AG09309 (cell line): ENCODE data around the gene PDE2A.

ENCODE experiments used
- DNase-seq: peaks from one replicate; pipeline ENCODE4 v3.0.0-alpha.2; 2010; ENCODE audit warnings: low read depth
- H3K4me3 ChIP-seq: 2 replicates; pipeline ENCODE4 v1.5.1; 2011; ENCODE audit warnings: mild to moderate bottlenecking, low read depth, low read length, moderate library complexity; ENCODE audit not compliant: control insufficient read depth
- TF ChIP-seq, protein P1 (sequence below): IDR thresholded peaks from 2 replicates; pipeline ENCODE4 v1.5.1; 2011; ENCODE audit warnings: mild to moderate bottlenecking, low read depth, low read length, inconsistent platforms; ENCODE audit not compliant: insufficient read depth, control insufficient read depth; ENCODE audit errors: missing control alignments

PDE2A gene

DNA sequence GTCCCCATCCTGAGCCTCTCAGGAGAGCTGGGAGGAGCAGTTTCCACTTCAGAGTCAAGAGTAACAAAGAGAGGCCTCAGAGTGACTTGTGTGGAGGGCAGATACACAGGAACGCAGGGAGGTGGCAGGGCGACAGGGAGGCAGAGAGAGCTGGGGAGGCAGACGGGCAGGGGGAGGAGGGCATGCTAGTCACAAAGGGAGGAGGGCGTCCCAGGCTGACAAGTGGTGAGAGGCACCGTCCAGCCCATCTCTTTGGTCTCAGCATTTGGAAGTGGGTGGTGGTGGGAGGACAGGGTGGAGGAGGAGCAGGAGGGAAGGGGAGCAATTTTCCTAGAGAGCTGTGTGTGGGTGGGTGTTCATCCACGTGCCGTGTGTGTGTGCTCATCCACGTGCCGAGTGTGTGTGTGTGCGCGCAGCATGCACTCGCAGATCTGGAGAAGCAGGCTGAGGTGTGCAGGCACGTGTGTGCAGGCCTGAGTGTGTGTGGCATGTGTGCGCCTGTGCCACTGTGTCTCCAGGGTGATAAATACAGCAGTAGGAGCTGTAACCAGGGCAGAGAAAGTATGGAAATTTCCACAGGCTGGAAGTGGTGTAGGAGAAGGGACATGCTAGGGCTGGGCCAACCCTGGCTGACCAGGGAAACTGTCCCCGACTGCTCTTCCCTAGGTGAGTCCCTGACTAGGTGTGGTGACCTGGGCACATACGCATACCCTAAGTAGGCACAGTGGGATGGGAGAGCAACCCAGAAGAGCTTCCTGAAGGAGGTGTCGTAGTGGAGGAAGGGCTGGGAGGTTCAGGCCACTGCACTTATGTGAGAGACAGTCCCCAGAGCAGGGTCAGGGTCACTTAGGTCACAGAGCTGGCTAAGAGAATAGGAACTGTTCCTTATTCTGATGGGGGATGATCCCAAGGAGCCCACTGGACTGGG, 7.3 kb upstream of the PDE2A start:
- no peak overlapping the region for H3K4me3 ChIP-seq

DNA sequence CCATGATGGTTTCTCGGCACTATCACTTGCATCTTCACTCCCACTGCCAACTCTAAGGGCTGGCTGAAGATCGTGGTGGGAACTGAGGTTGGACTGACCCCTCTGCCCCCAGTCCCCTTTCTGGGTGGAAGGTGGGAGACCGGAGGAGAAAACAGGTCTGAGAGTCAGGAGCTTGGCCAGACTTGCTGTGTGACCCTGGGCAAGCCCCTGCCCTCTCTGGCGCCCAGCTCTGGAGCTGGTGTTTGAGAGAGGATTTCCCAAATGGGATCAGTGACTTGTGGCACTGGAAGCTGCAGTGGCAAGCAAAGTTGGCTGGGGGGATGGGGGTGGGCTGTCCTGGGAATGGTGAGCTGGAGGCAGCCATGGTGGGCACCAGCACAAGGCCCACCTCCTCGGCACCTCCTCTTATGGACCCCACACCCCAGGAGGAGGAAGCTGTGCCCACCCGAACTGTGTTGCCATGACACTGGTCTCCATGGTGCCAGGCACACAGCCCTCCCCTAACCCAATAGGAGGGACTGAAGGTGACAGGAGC, 6.5 kb upstream of the PDE2A start:
- DNase-seq, result no peak
- no peak overlapping the region for H3K4me3 ChIP-seq
- TF ChIP-seq, protein P1, sequence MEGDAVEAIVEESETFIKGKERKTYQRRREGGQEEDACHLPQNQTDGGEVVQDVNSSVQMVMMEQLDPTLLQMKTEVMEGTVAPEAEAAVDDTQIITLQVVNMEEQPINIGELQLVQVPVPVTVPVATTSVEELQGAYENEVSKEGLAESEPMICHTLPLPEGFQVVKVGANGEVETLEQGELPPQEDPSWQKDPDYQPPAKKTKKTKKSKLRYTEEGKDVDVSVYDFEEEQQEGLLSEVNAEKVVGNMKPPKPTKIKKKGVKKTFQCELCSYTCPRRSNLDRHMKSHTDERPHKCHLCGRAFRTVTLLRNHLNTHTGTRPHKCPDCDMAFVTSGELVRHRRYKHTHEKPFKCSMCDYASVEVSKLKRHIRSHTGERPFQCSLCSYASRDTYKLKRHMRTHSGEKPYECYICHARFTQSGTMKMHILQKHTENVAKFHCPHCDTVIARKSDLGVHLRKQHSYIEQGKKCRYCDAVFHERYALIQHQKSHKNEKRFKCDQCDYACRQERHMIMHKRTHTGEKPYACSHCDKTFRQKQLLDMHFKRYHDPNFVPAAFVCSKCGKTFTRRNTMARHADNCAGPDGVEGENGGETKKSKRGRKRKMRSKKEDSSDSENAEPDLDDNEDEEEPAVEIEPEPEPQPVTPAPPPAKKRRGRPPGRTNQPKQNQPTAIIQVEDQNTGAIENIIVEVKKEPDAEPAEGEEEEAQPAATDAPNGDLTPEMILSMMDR, result no peak

More for the DNA sequence above, 7.3 kb upstream of the PDE2A start:
- no peak for DNase-seq
- TF ChIP-seq, protein P1, result no peak

DNA sequence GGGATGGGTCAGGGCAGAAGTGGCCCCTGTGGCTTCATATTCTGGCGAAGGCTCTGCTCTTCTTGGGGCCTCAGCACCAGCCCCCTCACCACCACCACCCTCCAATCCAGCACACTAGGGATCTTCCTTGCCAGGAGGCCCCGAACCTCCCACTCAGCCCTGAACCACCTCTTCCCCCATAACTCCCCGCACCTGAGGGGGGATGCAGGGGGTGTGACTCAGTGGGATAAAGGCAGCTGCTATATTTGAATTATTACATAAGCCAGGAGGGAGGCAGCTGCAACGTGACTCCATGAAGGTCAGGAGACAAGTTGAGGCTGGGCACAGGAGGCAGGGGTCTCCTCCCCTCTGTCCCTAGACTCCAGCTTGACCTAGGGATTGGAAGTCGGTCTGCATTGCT, 5.6 kb upstream of the PDE2A start:
- no peak overlapping the region for H3K4me3 ChIP-seq
- TF ChIP-seq, protein P1, result no peak
- DNase-seq, result no peak

DNA sequence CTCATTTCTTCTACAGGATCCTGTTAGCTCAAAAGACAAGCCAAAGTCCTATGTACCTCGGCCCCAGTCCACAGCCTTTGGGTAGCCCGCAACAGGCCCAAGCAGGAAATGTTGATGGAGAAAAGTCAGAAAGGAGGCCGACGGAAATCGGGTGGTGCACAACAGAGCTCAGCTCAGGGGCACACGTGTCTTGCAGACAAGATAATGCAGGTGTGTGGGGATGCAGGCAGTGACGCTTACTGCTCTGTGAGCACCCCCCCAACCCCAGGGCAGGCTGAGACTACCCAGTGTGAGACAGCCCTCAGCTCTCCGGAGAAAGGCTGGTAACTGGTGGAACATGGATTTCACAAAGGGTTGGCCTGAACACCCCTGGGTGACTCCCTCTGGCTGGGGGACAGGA, 4.3 kb upstream of the PDE2A start:
- no peak overlapping the region for H3K4me3 ChIP-seq
- TF ChIP-seq, protein P1, result no peak
- DNase-seq, result no peak

DNA sequence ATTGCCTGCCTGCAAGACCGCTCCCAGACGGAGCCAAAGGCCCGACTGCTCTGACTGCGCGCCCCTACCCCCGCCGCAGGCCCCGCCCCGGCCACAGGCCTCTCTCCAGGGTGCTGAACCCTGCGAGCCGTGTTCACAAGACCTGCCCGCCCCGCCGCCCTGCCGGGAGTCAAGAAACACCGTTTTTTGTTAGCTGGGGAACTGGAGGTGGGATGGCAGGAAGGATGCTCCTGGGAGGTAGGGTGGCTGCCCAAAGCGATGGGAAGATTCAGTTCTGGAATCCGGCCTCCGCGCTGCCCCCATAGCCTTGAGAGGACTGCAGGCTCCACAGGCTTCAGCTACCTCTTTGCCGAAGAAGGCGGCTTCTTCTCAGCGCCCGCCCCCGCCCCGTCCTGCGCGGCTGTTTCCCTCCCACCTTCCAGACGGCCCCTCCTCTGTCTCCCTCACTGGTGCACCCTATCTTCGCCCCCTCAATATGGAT, 2.7 kb upstream of the PDE2A start:
- H3K4me3 ChIP-seq, result no peak overlapping the region
- TF ChIP-seq, protein P1, result no peak
- DNase-seq, result no peak

DNA sequence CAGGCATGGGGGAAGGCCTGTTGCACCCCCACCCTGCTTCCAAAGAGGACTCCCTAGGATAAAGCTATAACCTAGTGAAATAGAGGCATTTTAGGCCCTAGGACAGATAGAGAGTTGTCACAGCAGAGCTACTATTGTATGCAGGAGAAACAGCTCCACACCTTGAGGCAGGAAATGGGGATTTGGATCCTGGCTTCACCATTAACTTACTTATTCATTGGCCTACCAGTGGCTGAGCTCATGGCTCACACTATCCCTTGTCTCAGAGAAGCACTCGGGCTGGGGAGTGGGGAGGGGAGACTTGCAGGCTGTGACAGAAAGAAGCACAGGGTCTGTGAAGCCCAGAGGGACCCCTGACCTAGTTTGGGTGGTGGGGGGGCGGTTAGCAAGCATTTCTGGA, 999 bp upstream of the PDE2A start:
- H3K4me3 ChIP-seq, result no peak overlapping the region
- DNase-seq, result no peak
- TF ChIP-seq, protein P1, result no peak
